Activated CD8-positive, alpha-beta memory T cell treated with anti-CD3 and anti-CD28 coated beads for 24 hours (primary cell): ENCODE data around the gene MBD3L2B.
"Not testable (repeated sequence)": the region's sequence is repeated elsewhere in the genome, so short reads cannot be mapped to it uniquely, and the experiment has no call there.

Experiments
- DNase-seq: peaks from one replicate; pipeline ENCODE4 v3.0.0-alpha.2; 2020

Gene MBD3L2B

GRCh38 chr19:7021331-7021730 lies at the start of gene MBD3L2B:
Gene MBD3L2B (minus strand): TSS chr19:7021431. CDS start chr19:7021397, 34 bp downstream.
- DNase-seq: not testable (repeated sequence)

- no peak for DNase-seq
Measured at GRCh38 chr19:7069904-7070226, 48.6 kb upstream of the MBD3L2B start.

- peak; percentile 99 for DNase-seq
Measured at GRCh38 chr19:7069042-7069903, 48.0 kb upstream of the MBD3L2B start, which contains the start of gene ZNF557. Gene ZNF557 (plus strand): TSS chr19:7069703. CDS start chr19:7075075, 5,372 bp downstream.

GRCh38 chr19:7068599-7068998 lies 47.4 kb upstream of the MBD3L2B start:
- DNase-seq: no peak

GRCh38 chr19:7067716-7068115 lies 46.5 kb upstream of the MBD3L2B start:
- no peak for DNase-seq

DNA sequence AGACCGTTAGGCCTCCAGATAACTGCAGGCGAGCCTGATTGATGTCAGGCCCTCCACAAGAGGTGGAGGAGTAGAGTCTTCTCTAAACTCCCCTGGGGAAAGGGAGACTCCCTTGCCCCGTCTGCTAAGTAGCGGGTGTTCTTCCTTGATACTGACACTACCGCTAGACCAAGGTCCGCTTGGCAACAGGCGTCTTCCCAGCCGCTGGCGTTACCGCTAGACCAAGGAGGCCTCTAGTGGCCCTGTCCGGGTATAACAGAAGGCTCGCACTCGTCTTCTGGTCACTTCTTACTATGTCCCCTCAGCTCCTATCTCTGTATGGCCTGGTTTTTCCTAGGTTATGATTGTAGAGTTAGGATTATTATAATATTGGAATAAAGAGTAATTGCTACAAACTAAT lies 45.9 kb upstream of the MBD3L2B start:
- DNase-seq: not testable (repeated sequence)

GRCh38 chr19:7063764-7064418 lies 42.7 kb upstream of the MBD3L2B start:
- DNase-seq: no peak

DNA sequence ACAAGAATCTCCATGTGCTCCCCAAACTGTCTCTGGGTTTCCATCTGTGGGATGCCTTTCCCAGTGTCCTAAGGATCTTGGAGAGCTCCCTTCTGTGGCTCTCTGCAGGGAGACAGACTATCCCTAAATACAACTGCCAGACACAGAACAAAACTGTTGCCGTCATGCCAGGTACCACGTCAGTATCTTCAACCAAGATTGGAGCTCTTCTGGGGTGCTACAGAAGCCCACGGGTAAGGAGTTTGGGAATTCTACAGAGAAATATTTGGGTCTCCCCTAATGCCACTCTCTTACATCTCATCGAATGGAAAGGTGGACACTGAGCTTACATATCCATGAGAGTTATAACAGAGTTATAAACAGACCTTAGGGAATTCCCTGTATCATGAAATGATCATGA lies 42.1 kb upstream of the MBD3L2B start:
- DNase-seq: no peak

GRCh38 chr19:7059977-7060376 lies 38.7 kb upstream of the MBD3L2B start:
- DNase-seq: not testable (repeated sequence)

- not testable (repeated sequence) for DNase-seq
Measured at GRCh38 chr19:7058576-7058975, 37.3 kb upstream of the MBD3L2B start, which contains the start of gene MBD3L3. Gene MBD3L3 (minus strand): TSS chr19:7058676. CDS start chr19:7058605, 71 bp downstream.

DNA sequence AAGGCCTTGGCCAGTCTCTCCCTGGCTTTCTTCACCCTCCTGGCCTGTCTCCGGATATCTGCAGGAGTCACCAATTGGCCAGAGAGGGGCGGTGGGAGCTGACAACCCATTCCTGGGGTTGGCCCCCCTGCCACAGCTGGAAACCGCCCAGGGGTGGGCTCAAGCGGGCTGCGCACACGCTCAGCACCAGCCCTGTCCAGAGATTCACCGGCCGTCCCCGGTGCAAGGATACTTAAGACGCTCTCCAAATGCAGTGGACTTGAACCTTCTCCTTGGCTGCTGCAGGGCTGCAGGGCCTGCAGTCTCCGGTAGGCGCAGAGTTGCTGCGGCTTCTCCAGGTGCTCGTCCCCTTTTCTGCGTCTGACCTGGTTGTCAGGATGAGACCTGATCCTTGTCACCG lies 35.1 kb upstream of the MBD3L2B start:
- DNase-seq: not testable (repeated sequence)

- DNase-seq: not testable (repeated sequence)
Measured at GRCh38 chr19:7055679-7056078, 34.4 kb upstream of the MBD3L2B start.

GRCh38 chr19:7054635-7055368 lies 33.6 kb upstream of the MBD3L2B start:
- not testable (repeated sequence) for DNase-seq

DNA sequence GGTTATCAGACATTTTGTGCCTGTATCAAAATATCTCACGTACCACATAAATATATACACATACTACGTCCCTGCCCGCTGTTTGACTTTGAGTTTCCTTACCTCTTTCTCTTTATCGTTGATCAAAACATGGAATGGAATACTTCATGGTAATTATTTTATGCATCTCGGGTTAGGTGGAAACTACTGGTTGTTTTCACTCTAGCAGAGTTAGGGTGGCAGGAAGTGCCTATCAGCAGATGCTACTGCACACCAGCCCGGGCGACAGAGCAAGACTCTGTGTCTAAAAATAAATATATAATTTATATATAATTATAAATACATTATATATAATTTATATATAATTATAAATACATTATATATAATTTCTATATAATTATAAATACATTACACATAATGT lies 31.7 kb upstream of the MBD3L2B start:
- not testable (repeated sequence) for DNase-seq

DNA sequence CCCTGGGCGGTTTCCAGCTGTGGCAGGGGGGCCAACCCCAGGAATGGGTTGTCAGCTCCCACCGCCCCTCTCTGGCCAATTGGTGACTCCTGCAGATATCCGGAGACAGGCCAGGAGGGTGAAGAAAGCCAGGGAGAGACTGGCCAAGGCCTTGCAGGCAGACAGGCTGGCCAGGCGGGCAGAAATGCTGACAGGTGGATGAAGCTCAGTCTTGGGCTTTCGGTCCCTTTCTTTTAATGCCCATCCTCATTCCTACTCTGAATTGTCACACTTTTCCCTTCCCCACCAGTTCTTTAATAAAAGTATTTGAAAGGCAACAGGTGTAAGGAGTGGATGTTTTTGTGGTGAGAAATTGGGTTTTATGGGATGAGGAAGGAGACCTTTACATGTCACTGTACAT lies 30.2 kb upstream of the MBD3L2B start:
- not testable (repeated sequence) for DNase-seq

- not testable (repeated sequence) for DNase-seq
Measured at GRCh38 chr19:7049021-7049420, 27.8 kb upstream of the MBD3L2B start, which contains the start of gene MBD3L2. Gene MBD3L2 (plus strand): TSS chr19:7049321. CDS start chr19:7049374, 53 bp downstream.

DNA sequence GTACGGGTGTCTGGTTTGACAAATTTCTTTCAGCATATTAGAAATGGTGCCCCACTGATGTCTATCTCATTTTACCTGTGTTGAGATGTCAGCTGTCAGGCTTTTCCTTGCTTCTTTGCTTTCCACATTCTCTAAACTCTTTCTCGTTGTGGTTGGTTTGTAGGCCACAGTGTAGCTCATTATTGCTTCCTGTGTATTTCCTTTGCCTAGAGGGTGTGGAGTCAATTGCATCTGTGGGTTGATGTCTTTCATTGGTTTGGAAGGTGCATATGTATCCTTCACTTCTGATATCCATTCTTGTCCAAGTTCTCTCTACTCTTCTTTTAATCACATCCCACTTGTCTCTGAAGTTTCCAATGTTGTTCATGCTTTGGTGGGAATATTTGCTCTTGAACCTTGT lies 20.3 kb upstream of the MBD3L2B start:
- not testable (repeated sequence) for DNase-seq

DNA sequence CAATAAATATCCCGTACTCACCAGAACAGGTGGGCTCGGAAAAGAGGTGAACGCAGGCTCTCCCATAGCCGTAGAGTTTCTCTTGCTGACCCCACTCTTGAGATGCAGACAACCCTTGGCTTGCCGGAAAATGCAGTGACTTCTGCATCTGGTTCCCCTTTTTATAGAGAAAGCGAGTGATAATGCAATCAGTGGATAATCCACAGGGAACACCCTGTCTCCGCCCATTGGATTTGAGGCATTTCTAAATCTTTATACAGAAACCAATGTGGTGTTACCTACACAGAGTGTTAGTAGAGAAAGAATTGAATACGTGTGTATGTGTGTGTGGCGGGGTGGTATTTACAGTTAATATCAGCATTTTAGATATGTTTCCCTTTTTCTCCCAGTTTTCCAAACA lies 18.8 kb upstream of the MBD3L2B start, which contains the start of gene MBD3L4:
MBD3L4 (minus strand) TSS at position 101 of the 400 bp plus-strand sequence; CDS start at position 66, 35 bp downstream.
- not testable (repeated sequence) for DNase-seq

- DNase-seq: not testable (repeated sequence)
Measured at GRCh38 chr19:7030278-7030677, 9.0 kb upstream of the MBD3L2B start, which contains the start of gene MBD3L5. Gene MBD3L5 (plus strand): TSS chr19:7030578. CDS start chr19:7030612, 34 bp downstream.

GRCh38 chr19:7028790-7029189 lies 7.6 kb upstream of the MBD3L2B start:
- not testable (repeated sequence) for DNase-seq

DNA sequence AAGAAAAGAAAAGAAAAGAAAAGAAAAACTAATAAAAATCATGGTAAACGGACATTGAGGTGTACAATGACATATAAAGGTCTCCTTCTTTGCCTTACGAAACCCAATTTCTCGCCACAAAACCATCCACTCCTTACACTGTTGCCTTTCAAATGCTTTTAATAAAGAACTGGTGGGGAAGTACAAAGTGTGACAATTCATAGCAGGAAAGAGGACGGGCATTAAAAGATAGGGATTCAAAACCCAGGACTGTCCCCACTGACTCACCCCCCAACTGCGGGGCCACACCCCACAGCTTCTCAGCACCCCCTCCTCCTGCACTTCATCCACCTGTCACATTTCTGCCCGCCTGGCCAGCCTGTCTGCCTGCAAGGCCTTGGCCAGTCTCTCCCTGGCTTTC lies 2.4 kb downstream of the MBD3L2B start:
- no peak for DNase-seq

DNA sequence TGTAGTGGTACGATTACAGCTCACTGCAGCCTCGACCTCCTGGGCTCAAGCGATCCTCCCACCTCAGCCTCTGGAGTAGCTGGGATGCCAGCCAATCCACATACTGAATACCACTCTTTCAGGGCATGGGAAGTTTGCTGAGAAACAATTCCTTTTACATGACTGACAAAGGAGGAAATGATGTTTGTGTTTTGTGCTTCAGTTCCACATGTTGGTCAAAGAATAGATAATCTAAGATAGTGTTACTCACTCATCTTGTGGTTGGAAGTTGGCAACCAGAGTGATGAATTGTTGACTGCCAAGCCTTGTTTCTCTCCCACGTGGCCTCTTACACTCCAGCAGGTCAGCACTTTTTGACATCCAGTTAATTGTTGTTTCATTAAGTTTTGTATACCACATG lies 7.6 kb downstream of the MBD3L2B start:
- DNase-seq: no peak
